IMR-90 (cell line): ENCODE measurements around the gene FTO. TPM values are rescaled to one million over a fixed set of nuclear protein-coding genes. Genes with fewer than 3 reads are reported as not detected.

Experiments
- ATAC-seq: fragments of 200-7000 bp; cut with Tn5 transposase; 2 replicates; pipeline ENCODE4 v1.9.1; 2020; ENCODE audit warnings: low read depth, mild to moderate bottlenecking, moderate library complexity
- BruUV-seq: library from RNA; stranded (reverse); fragments of 400-500 nt; replicated peaks from 2 replicates; lab custom pipeline; 2021; lab: Mats Ljungman, UMichigan
- CTCF ChIA-PET: fragments of 300-600 bp; formaldehyde crosslinking; extraction: SDS; loops from one replicate; lab custom pipeline; 2021; ENCODE audit warnings: antibody characterized with exemption; lab: Yijun Ruan, JAX
- POLR2A ChIA-PET: fragments of 300-600 bp; sonication (Branson Sonifier 250); formaldehyde crosslinking; loops from one replicate; lab custom pipeline; 2022; ENCODE audit warnings: antibody characterized with exemption; ENCODE audit not compliant: unreplicated experiment; lab: Charles Lee
- DNase-seq: peaks from one replicate; pipeline ENCODE4 v3.0.0; 2013
- H2AFZ ChIP-seq: replicated peaks from 2 replicates; pipeline ENCODE3; 2013; ENCODE audit warnings: low read length, mild to moderate bottlenecking; ENCODE audit not compliant: poor library complexity
- H2AK5ac ChIP-seq: 2 replicates; pipeline ENCODE4 v1.6.1; 2013; ENCODE audit warnings: low read depth, low read length, inconsistent platforms
- H2AK9ac ChIP-seq: replicated peaks from 2 replicates; pipeline ENCODE3; 2013; ENCODE audit warnings: mild to moderate bottlenecking, low read depth, low read length, moderate library complexity; ENCODE audit not compliant: poor library complexity
- H2BK120ac ChIP-seq: 2 replicates; pipeline ENCODE4 v1.6.1; 2013; ENCODE audit warnings: low read depth, low read length, inconsistent platforms
- H2BK15ac ChIP-seq: 3 replicates; pipeline ENCODE4 v1.6.1; 2013; ENCODE audit warnings: low read depth, low read length, inconsistent platforms
- H2BK20ac ChIP-seq: 2 replicates; pipeline ENCODE4 v1.6.1; 2013; ENCODE audit warnings: low read depth, mild to moderate bottlenecking, inconsistent platforms, low read length, moderate library complexity
- H2BK5ac ChIP-seq: 2 replicates; pipeline ENCODE4 v1.6.1; 2013; ENCODE audit warnings: mild to moderate bottlenecking, low read depth, low read length, inconsistent platforms; ENCODE audit not compliant: poor library complexity, severe bottlenecking
- H3K14ac ChIP-seq: replicated peaks from 2 replicates; pipeline ENCODE4 v1.6.1; 2013; ENCODE audit warnings: low read depth, low read length, inconsistent platforms
- H3K18ac ChIP-seq: 2 replicates; pipeline ENCODE4 v1.6.1; 2013; ENCODE audit warnings: low read depth, low read length, control low read depth
- H3K23ac ChIP-seq: 2 replicates; pipeline ENCODE4 v1.6.1; 2013; ENCODE audit warnings: low read depth, low read length, inconsistent platforms
- H3K27ac ChIP-seq: 2 replicates; pipeline ENCODE4 v1.5.1; 2013; ENCODE audit warnings: mild to moderate bottlenecking, control low read depth, low read length; ENCODE audit not compliant: insufficient read depth
- H3K27me3 ChIP-seq: 2 replicates; pipeline ENCODE4 v1.6.1; 2013; ENCODE audit warnings: low read length; ENCODE audit not compliant: control insufficient read depth, insufficient read depth
- H3K36me3 ChIP-seq: 2 replicates; pipeline ENCODE4 v1.6.1; 2013; ENCODE audit warnings: low read length, mixed read lengths; ENCODE audit not compliant: control insufficient read depth, insufficient read depth
- H3K4ac ChIP-seq: 2 replicates; pipeline ENCODE4 v1.6.1; 2013; ENCODE audit warnings: low read depth, low read length, inconsistent platforms
- H3K4me1 ChIP-seq: 2 replicates; pipeline ENCODE4 v1.6.1; 2013; ENCODE audit warnings: low read length, mixed read lengths; ENCODE audit not compliant: control insufficient read depth, insufficient read depth
- H3K4me2 ChIP-seq: 2 replicates; pipeline ENCODE4 v1.6.1; 2013; ENCODE audit warnings: low read depth, mild to moderate bottlenecking, control low read depth, low read length, moderate library complexity
- H3K4me3 ChIP-seq: 2 replicates; pipeline ENCODE4 v1.5.1; 2013; ENCODE audit warnings: low read depth, mild to moderate bottlenecking, control low read depth, low read length, moderate library complexity; ENCODE audit not compliant: insufficient read depth
- H3K56ac ChIP-seq: 2 replicates; pipeline ENCODE4 v1.6.1; 2013; ENCODE audit warnings: low read length, inconsistent platforms; ENCODE audit not compliant: insufficient read depth; ENCODE audit errors: extremely low read depth
- H3K79me1 ChIP-seq, 2 experiments: 2 replicates each; pipeline ENCODE4 v1.6.1; 2013; ENCODE audit warnings: low read length in 2 of 2, inconsistent platforms in 1 of 2, low read depth in 1 of 2
- H3K9ac ChIP-seq: 2 replicates; pipeline ENCODE4 v1.6.1; 2013; ENCODE audit warnings: low read depth, low read length, control low read depth
- H3K9me1 ChIP-seq: 2 replicates; pipeline ENCODE4 v1.6.1; 2013; ENCODE audit warnings: low read length, inconsistent platforms; ENCODE audit not compliant: insufficient read depth
- H3K9me3 ChIP-seq: 2 replicates; pipeline ENCODE4 v1.6.1; 2013; ENCODE audit warnings: low read length; ENCODE audit not compliant: control insufficient read depth, insufficient read depth
- H4K20me1 ChIP-seq: 2 replicates; pipeline ENCODE4 v1.6.1; 2013; ENCODE audit warnings: low read length, inconsistent platforms; ENCODE audit not compliant: insufficient read depth
- H4K5ac ChIP-seq: 2 replicates; pipeline ENCODE4 v1.6.1; 2013; ENCODE audit warnings: mild to moderate bottlenecking, low read depth, low read length, control low read depth
- H4K8ac ChIP-seq, 2 experiments: 2 replicates each; pipeline ENCODE4 v1.6.1; 2013; ENCODE audit warnings: low read depth in 2 of 2, low read length in 2 of 2, control low read depth in 1 of 2, inconsistent platforms in 1 of 2
- H4K91ac ChIP-seq: 2 replicates; pipeline ENCODE4 v1.6.1; 2013; ENCODE audit warnings: low read depth, low read length, inconsistent platforms; ENCODE audit not compliant: insufficient read depth
- CEBPB ChIP-seq: IDR thresholded peaks from 2 replicates; pipeline ENCODE4 v1.6.1; 2012; ENCODE audit warnings: low read depth, low read length, improper control_type of control experiment
- CHD1 ChIP-seq: IDR thresholded peaks from 2 replicates; pipeline ENCODE4 v1.6.1; 2012; ENCODE audit warnings: low read depth, low read length, improper control_type of control experiment
- MAFK ChIP-seq: IDR thresholded peaks from 2 replicates; pipeline ENCODE4 v1.6.1; 2012; ENCODE audit warnings: low read depth, low read length, improper control_type of control experiment
- RAD21 ChIP-seq: IDR thresholded peaks from 2 replicates; pipeline ENCODE4 v1.6.1; 2012; ENCODE audit warnings: low read length, improper control_type of control experiment
- RCOR1 ChIP-seq: IDR thresholded peaks from 2 replicates; pipeline ENCODE4 v1.6.1; 2012; ENCODE audit warnings: mild to moderate bottlenecking, low read length, improper control_type of control experiment; ENCODE audit not compliant: insufficient replicate concordance
- RFX5 ChIP-seq: IDR thresholded peaks from 2 replicates; pipeline ENCODE4 v1.8.0; 2012; ENCODE audit warnings: low read depth, mild to moderate bottlenecking, low read length, moderate library complexity
- WGBS, 2 experiments: methylation state at CpG; one replicate each; pipeline versions ENCODE4 v1.1.5 to v1.1.7; 2013; ENCODE audit warnings: missing lambda C conversion rate in 2 of 2; ENCODE audit not compliant: insufficient read length in 1 of 2; ENCODE audit errors: extremely low coverage in 2 of 2; 5-methylcytosine and 5-hydroxymethylcytosine counted together
- dilution Hi-C: fragments of 300-500 bp; cut with HindIII; formaldehyde crosslinking; loops from one replicate; pipeline ENCODE4 v1.14.3; 2018; ENCODE audit warnings: low sequenced_read_pairs; ENCODE audit not compliant: unreplicated experiment
- in situ Hi-C: fragments of 300-500 bp; cut with MboI; formaldehyde crosslinking; loops from 3 replicates; pipeline ENCODE4 v1.14.3; 2019; ENCODE audit warnings: low sequenced_read_pairs, inconsistent platforms, mixed read lengths
- intact Hi-C: fragments of 100-400 bp; cut with micrococcal nuclease; formaldehyde crosslinking; loops from 2 replicates; pipeline ENCODE4 v1.10.0; 2022
- polyA plus RNA-seq, 3 experiments: library from polyadenylated mRNA; depleted of rRNA; stranded (reverse); fragments of >200 nt; gene quantifications; 2 replicates each; pipeline ENCODE4 v1.2.3, GENCODE V29; 2012; ENCODE audit warnings: low replicate concordance in 1 of 3
- total RNA-seq: library from RNA; depleted of rRNA; stranded (reverse); fragments of >200 nt; gene quantifications from 2 replicates; pipeline ENCODE4 v1.2.3, GENCODE V29; 2012
- TF ChIP-seq, protein P1 (sequence below): fragments of 150-350 bp; IDR thresholded peaks from 2 replicates; pipeline ENCODE4 v1.6.1; 2016; ENCODE audit warnings: low read depth, mild to moderate bottlenecking, low read length, moderate library complexity, borderline replicate concordance

The FTO gene
- total and polyA plus RNA-seq, 2 of the 4 experiments (the other 2 are of a cell fraction) = 70.3 to 132 TPM

GRCh38 chr16:53780051-53780450 is 76.1 kb downstream of the FTO start:
- H2AFZ ChIP-seq = no peak overlapping the region
- H2BK120ac ChIP-seq = 0 out of 2 replicates have a peak overlapping the region, but pooled peaks have one; percentile 33
- H2AK9ac ChIP-seq = no peak overlapping the region
- H3K4me3 ChIP-seq = no peak overlapping the region
- H3K4me2 ChIP-seq = no peak overlapping the region
- peaks cover 6% of the 10 kb centered on the region for H3K9me1 ChIP-seq
- H3K27ac ChIP-seq = no peak overlapping the region
- peak overlapping the region; percentile 57; the same call in 1 of the 3 replicates for H2BK15ac ChIP-seq
- H3K27me3 ChIP-seq = no peaks in the 10 kb centered on the region
- no TSS peak for BruUV-seq
- in situ Hi-C loops = no loop called here
- H3K4ac ChIP-seq = peak overlapping the region; percentile 52
- peak overlapping the region; percentile 36; the same call in 1 of the 2 replicates for H3K14ac ChIP-seq
- peak overlapping the region; percentile 51; the same call in 1 of the 2 replicates for H2AK5ac ChIP-seq
- intact Hi-C loops = no loop called here
- H3K9ac ChIP-seq = no peak overlapping the region
- ChIA-PET CTCF (no interaction called here), POLR2A (no interaction called here)
- peak overlapping the region; percentile 9; the same call in 1 of the 2 replicates for H4K91ac ChIP-seq
- no CpG with 5 or more reads among the region's 3 CpGs for whole genome bisulfite sequencing, 2 experiments
- H4K5ac ChIP-seq = no peak overlapping the region
- no peak overlapping the region for H3K56ac ChIP-seq
- peaks cover 13% of the 10 kb centered on the region; the same call in 1 of the 2 replicates for H4K20me1 ChIP-seq
- no peaks in the 10 kb centered on the region for H3K9me3 ChIP-seq
- no peak overlapping the region for H2BK5ac ChIP-seq
- H3K36me3 ChIP-seq = no peaks in the 10 kb centered on the region
- H3K79me1 ChIP-seq = peaks cover 36 to 51% of the 10 kb centered on the region in 2 experiments
- H3K4me1 ChIP-seq = peaks cover 12% of the 10 kb centered on the region
- no peak for DNase-seq
- H3K18ac ChIP-seq = peak overlapping the region; percentile 8; the same call in 1 of the 2 replicates
- no peak for ATAC-seq
- peak overlapping the region; percentile 11 for H3K23ac ChIP-seq
- dilution Hi-C loops = no loop called here
- TF ChIP-seq RCOR1 (no peak), RAD21 (no peak), RFX5 (no peak), MAFK (no peak), CEBPB (no peak), CHD1 (no peak)
- TF ChIP-seq, protein P1, sequence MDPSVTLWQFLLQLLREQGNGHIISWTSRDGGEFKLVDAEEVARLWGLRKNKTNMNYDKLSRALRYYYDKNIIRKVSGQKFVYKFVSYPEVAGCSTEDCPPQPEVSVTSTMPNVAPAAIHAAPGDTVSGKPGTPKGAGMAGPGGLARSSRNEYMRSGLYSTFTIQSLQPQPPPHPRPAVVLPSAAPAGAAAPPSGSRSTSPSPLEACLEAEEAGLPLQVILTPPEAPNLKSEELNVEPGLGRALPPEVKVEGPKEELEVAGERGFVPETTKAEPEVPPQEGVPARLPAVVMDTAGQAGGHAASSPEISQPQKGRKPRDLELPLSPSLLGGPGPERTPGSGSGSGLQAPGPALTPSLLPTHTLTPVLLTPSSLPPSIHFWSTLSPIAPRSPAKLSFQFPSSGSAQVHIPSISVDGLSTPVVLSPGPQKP = no peak
- H4K8ac ChIP-seq = no peak overlapping the region; a peak in 1 of 4 replicates
- H2BK20ac ChIP-seq = 0 out of 2 replicates have a peak overlapping the region, but pooled peaks have one; percentile 20
